ENCODE results near the gene ITIH3. TPM values are rescaled to one million over a fixed set of nuclear protein-coding genes. Genes with fewer than 3 reads are reported as not detected.
A peak's percentile ranks its signal among the peaks of the same experiment; 100 is the strongest.

The ITIH3 gene
- total RNA-seq, 1 donor from 2014 or later = 4.6 TPM

DNA sequence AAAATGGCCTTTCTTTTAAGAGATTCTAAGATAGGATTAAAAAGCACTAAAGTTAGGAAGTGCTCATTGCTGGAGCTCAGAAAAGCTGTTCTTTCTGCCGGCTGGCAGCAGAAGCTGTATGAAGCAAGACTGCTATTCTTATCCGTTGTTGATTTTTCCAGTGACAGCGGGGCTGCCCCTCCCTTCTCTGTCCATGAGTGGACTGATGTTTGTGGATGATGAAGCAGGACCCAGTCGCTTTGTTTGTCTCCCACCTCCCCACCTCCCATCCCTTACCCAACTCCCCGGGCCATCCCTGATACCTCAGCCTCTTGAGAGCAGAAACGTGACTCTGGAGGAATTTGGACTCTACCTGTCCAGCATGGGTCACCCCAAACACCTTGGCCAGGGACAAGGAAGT lies 50.6 kb downstream of the ITIH3 start:
- DNase-seq (ENCODE audit: low spot score) = peak; percentile 70

DNA sequence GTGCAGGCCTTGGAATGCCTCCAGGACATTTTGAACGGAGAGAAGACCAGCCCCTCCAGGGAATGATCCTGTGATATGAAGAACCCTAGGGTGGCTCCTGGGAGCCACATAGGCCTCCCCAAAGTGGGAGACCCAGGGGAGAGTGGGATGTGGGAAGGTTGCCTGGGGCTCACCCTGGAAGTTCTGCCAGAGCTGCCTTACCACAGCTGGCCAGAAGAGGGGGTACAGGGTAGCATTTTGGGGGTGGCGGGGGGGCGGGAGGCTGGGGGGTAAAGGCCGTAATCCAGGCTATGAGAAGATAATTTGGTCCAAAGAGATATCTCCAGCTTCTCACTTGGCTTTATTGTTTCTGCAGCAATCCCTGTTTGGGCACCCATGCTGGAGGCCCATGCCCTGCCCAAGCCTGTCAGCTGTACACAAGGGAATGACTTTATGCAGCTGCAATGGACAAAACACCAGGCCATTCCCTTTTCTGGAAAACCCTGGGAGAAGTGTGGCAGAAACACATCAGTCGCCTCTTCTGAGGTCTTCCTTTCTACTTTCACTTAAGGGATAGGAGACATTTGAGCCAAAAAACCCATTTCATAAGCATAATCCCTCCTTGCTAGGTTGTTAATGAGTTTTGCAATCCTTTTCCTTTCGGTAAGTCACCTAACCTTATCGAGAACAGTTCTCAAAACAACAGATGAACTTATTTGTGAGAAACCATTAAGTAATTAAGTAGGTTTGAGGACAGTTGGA lies 51.3 kb downstream of the ITIH3 start:
- no peak for DNase-seq (ENCODE audit: low spot score)

DNA sequence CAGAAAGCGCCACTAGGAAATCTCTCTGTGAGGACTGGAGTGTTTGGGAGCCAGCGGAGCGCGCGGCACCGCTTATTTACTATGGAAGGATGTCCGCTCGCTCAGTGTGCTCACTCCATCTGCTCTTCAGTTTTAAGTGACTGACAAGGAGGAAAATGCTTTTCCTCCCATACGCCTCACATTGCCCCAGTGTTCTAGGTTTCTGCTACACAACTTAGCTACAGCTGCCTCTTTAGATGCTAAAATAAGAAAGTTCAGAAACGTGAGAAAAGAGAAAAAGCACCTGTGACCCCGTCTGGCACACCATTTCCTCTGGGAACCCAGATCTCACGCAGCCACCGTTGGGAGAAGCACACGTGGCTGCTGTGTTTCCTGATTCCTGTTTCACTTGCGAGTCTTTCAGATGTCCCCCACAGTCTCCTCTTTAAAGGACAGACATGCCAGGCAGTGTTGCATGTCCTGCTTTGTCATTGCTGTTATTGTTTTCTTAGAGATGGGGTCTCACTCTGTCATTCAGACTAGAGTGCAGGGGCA lies 51.9 kb downstream of the ITIH3 start:
- no peak for DNase-seq (ENCODE audit: low spot score)

DNA sequence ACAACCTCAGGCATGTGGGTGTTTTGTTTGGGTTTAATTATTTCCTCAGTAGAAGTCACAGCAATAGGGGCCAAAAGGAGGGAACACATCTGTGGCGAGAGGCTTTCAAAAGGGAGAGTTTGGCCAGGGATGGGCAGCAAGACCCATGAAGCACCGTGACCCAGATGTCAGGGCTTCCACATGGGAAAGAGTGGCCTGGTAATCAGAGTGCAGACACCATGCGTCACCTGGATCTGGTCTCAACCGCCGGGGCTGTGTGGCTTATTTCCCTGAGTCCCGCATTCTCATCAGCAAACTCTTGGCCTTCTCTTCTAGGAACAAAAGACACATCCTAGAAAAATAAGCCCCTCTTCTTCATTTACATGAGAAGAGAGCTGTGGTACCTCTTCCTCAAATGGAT lies 52.6 kb downstream of the ITIH3 start:
- no peak for DNase-seq (ENCODE audit: low spot score)

DNA sequence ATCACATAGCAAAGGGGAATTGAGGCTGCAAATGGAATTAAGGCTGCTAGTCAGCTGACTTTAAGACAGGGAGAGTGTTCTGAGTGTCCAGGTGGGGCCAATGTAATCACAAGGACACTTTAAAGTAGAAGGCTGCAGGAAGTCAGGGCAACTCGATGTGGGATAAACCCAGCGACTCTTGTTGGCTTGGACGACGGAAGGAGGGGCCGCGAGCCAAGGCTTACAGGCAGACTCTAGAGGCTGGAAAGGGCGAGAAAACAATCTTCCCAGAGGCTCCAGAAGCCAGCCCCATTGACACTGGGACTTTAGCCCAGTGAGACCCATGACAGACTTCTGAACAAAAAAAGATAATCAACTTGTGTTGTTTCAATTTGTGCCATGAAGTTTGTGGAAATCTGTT lies 53.1 kb downstream of the ITIH3 start:
- DNase-seq (ENCODE audit: low spot score) = no peak

DNA sequence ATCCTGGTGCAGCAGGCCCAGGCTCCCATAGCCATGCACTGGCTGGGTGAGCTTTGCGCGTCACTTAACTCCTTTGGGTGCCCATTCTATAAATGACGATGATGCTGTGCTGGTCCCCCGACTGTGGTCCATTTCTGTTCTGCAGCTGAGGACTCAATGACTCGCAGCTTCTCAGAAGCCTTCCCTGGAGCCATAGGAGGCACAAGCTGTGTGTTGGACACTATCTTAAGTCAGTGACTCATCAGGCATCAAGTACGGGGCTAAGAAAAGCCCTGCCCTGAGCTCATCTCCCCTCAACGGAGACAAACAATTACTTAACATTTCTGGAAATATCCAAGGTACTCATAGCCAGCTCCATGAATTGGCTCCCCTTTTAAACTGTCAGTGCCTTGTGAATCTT lies 54.0 kb downstream of the ITIH3 start:
- DNase-seq (ENCODE audit: low spot score) = no peak

DNA sequence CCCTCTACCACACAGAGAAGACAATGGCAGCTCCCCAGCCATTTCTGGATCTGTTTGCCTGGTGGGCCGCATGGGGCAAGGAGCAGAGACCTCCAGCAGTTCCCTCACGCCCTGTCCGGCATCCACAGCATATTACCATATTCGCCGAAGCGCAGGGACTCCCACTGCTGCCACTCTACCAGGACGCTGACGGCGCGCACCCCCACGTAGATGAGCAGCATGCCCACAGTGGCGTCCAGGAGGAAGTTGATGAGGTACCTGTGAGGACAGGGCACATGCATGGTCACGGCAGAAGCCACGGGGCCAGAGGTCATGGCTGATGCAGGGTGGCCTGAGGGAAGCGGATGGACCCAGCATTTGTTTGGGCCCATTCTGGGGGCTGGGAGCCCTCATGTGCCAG lies 55.1 kb downstream of the ITIH3 start:
- DNase-seq (ENCODE audit: low spot score) = no peak

DNA sequence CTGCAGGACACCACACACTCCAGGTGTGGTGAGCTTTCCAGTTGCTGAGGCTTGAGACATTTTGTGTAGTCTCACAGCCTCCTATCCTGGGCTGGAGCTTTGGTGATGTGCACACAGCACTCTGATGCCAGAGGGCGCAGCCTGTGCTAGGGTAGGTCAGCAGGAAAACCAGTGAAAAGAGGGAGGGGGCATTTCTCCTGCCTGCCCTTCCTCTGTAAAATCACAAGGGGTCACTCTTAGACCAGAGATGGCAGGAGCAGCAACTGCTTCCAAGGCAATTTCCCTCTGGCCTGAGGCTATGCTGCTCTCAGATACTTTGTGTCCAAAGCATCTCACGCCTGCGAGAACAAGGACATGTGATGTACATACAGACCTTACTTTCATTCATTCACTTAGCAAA lies 56.8 kb downstream of the ITIH3 start:
- no peak for DNase-seq (ENCODE audit: low spot score)

DNA sequence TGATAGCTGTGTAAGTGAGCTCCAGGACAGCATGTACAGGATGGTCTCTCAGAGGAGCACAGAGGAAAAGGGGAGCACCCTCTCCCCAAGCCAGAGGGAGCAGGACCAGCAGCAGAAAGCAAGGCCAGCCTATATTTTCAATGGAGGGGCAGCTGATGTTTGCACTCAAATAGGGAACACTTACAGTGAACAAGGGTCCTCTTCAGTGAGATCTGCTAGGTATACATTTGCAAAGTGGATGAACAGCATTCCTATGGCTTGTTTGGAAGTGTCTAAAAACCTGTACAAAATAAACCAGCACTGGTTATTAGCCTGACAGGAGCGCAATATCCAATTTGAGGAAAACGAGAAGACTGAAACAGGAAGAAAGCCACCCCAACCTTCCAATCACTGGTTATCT lies 57.8 kb downstream of the ITIH3 start:
- no peak for DNase-seq (ENCODE audit: low spot score)

DNA sequence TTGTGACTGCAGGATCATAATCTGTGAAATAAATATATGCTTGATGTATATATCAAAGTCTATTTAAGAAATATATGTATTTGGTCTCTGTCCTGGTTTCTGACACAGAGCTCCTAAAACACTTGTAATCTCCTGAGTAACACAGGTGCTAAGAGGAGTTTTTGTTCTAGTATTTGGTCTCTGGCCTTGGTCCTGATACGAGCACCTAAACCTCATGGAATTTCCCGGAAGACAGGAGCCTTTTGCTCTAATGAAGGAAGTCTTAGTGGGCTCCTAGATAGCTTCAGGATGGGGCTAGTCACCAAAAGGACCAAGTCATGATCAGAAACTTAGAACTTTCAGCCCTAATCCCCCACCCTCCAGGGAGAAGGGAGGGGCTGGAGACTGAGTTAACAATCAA lies 59.4 kb downstream of the ITIH3 start:
- no peak for DNase-seq (ENCODE audit: low spot score)

DNA sequence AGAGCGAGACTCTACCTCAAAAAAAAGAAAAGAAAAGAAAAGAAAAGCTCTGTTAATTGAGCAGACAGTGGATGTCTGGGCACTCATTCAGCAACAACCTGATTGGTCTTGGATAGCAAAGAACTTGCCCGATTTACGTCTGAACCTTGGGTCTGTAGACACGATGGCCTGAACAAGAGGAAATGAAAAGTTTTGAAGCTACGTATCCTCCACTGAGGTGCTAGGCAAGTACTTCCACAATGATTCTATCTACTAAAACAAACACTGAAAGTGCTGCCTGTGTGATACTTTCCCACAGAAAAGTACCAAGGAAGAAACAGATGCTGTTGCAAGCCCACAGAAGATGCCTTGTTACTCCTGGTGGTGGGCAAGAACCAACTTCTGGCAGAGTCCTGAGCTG lies 62.1 kb downstream of the ITIH3 start:
- no peak for DNase-seq (ENCODE audit: low spot score)

DNA sequence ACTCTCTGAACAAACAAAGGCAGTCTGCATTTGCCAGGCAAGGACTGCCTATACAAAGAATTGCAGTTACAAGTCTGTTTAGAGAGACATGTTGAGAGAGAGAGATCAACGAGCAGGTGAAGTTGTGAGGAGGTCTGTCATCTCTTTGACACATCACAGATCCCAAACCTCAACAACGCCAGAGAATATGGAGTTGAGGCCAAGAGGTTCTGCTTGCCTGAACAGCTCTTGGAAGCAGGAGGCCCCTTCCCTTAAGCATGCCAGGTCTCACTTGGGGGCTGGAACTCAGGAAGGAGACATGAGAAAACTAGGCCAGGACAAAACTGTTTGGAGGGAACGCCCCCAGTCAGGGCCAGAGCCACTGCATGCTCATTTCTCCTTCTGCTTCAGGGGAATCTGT lies 62.5 kb downstream of the ITIH3 start:
- DNase-seq (ENCODE audit: low spot score) = no peak

DNA sequence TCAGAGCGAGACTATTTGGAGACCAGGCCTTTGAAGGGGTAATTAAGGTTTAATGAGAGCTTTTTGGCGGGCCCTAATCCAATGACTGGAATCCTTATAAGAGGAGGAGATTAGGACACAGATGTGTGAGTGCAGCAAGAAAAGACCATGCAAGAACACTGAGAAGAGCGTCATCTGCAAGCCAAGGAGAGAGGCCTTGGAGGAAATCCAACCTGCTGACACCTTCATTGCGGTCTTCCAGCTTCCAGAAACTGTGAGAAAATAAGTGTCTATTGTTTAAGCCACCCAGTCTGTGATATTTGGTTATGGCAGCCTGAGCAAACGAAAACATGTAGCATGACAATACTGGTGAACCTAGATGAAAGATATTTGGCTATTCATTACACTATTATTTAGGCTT lies 63.3 kb downstream of the ITIH3 start:
- DNase-seq (ENCODE audit: low spot score) = no peak

Other genes with a start within 250 kb of the ITIH3 start
- gene PBRM1, start 108.9 kb upstream of the ITIH3 start, total RNA-seq = 82.3 TPM
- 174 TPM for gene GNL3, start 108.8 kb upstream of the ITIH3 start, total RNA-seq
- gene GLT8D1, start 89.0 kb upstream of the ITIH3 start, total RNA-seq = 52.3 TPM
- 125 TPM for gene SPCS1, start 88.7 kb upstream of the ITIH3 start, total RNA-seq
- 36.3 TPM for gene NEK4, start 23.9 kb upstream of the ITIH3 start, total RNA-seq
- not detected for gene ITIH1, start 17.2 kb upstream of the ITIH3 start, total RNA-seq
- gene ITIH4, start 35.9 kb downstream of the ITIH3 start, total RNA-seq = 37.1 TPM
- 15.9 TPM for gene MUSTN1, start 40.2 kb downstream of the ITIH3 start, total RNA-seq
- 35.7 TPM for gene STIMATE, start 102.8 kb downstream of the ITIH3 start, total RNA-seq

Data from ureter (tissue), 1 donor.